ENCODE results near the gene SCT.

Gene SCT

DNA sequence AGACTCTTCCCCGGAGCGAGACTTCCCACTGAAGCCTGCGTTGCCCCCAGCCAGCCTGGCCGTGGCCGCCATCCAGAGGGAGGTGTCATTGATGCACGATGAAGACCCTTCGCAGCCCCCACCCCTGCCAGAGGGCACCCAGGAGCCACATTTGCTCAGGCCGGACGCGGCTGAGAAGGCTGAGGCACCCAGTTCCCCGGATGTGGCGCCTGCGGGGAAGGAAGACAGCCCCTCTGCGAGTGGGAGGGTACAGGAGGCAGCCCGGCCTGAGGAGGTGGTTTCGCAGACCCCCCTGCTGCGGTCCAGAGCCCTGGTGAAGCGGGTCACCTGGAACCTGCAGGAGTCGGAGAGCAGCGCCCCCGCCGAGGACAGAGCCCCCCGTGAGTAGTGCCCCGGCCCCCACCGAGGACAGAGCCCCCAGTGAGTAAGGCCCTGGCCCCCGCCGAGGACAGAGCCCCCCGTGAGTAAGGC is 17.6 kb downstream of the SCT start:
- DNase-seq: no peak

DNA sequence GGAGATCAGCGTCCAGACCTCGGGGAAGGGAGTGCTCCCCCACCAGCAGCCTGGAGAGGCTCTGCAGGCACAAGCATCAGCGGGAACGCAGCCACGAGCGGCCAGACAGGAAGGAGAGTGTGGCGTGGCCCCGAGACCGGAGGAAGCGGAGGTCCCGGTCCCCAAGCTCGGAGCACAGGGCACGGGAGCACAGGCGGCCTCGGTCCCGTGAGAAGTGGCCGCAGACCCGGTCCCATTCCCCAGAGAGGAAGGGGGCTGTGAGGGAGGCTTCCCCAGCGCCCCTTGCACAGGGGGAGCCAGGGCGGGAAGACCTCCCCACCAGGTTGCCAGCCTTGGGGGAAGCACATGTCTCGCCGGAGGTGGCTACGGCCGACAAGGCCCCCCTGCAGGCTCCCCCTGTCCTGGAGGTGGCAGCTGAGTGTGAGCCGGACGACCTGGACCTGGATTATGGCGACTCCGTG is 18.2 kb downstream of the SCT start:
- DNase-seq: no peak

DNA sequence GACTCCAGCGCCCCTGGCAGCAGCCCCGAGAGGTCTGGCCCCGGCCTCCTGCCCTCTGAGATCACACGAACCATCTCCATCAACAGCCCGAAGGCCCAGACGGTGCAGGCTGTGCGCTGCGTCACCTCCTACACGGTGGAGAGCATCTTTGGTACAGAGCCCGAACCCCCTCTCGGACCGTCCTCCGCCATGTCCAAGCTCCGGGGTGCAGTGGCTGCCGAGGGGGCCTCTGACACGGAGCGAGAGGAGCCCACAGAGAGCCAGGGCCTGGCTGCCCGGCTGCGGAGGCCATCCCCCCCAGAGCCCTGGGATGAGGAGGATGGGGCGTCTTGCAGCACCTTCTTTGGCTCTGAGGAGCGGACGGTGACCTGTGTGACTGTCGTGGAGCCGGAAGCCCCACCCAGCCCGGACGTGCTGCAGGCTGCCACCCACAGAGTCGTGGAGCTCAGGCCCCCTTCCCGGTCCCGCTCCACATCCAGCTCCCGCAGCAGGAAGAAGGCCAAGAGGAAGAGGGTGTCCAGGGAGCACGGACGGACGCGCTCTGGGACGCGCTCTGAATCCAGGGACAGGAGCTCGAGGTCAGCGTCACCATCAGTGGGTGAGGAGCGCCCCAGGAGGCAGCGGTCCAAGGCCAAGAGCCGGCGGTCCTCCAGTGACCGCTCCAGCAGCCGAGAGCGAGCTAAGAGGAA is 18.9 kb downstream of the SCT start:
- DNase-seq: no peak

DNA sequence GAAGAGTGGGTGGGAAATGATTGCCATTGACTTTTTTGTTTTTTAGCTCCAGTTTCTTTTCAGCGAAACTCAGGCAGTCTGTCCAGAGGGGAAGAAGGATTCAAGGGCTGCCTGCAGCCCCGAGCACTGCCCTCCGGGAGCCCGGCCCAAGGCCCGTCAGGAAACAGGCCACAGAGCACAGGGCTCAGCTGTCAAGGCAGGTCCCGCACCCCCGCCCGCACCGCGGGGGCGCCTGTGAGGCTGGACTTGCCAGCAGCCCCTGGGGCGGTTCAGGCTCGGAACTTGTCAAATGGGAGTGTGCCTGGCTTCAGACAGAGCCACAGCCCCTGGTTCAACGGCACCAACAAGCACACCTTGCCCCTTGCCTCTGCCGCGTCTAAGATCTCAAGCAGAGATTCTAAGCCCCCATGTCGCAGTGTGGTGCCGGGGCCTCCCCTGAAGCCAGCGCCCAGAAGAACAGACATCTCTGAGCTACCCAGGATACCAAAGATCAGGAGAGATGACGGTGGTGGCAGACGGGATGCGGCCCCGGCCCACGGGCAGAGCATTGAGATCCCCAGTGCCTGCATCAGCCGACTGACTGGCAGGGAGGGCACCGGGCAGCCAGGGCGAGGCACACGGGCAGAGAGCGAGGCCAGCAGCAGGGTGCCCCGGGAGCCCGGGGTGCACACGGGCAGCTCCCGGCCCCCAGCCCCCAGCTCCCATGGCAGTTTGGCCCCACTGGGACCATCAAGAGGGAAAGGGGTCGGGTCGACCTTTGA is 19.8 kb downstream of the SCT start:
- DNase-seq: no peak

DNA sequence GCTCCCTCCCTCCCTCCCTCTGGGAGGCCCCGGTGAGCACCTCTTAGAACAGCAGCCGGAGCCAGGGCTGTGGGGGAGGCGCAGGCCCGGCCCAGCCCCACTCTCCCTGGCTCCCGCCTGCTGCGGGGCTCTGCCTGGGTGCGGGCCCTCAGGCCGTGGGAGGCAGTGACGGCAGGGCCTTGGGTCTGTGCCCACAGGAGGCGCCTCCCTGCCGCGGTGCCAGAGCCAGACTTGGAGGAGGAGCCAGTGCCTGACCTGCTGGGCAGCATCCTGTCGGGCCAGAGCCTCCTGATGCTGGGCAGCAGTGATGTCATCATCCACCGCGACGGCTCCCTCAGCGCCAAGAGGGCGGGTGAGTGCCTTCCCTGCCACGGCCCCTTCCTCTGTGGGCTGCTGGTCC is 20.7 kb downstream of the SCT start:
- DNase-seq: no peak

DNA sequence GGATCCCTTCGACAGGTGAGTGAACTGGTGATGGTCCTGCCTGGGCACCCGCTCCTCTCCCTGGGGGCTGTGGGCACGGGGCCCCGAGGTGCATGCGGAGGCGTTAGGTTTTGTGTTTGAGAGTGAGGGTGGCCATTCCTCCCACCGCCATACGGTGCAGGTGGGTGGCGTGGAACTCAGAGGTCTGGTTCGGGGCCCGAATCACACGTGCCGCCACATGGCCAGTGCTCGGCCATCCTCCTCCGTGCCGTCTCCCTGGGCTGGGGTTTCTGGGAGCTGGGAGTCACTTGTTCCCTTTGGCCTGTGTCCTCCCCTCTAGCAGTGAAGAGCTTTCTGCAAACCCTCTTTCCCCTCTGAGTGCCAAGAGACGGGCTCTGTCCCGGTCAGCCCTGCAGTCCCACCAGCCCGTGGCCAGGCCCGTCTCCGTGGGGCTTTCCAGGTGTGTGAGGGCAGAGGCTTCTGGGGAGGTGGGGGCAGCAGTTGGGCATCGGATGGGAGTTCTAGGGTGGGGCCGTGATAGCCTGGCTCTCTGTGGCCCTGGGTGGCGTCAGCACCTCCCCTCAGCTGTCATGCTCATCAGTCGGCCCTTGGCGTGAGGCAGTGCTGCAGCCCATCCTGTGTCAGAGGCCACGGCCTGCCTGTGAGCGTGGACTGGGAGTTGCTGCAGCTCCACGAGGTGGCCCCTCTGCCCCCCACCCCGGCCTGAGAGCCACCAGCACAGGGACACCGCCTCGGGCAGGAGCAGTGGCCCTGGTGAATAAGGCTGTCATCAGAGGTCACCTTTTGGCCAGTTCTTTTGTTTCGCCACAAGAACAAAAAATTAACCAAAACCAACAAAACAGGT is 21.5 kb downstream of the SCT start:
- no peak for DNase-seq

DNA sequence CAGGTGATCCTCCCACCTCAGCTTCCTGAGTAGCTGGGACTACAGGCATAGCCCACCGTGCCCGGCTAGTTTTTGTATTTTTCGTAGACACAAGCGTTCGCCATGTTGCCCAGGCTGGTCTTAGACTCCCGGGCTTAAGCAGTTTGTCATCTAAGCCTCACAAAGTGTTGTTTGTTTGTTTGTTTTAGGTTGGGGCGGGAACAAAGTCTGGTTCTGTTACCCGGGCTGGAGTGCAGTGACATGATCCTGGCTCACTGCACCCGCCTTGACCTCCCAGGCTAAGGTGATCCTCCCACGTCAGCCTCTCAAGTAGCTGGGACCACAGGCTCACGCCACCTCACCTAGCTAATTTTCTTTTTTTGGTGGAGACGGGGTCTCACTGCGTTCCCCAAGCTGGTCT is 23.8 kb downstream of the SCT start:
- no peak for DNase-seq

DNA sequence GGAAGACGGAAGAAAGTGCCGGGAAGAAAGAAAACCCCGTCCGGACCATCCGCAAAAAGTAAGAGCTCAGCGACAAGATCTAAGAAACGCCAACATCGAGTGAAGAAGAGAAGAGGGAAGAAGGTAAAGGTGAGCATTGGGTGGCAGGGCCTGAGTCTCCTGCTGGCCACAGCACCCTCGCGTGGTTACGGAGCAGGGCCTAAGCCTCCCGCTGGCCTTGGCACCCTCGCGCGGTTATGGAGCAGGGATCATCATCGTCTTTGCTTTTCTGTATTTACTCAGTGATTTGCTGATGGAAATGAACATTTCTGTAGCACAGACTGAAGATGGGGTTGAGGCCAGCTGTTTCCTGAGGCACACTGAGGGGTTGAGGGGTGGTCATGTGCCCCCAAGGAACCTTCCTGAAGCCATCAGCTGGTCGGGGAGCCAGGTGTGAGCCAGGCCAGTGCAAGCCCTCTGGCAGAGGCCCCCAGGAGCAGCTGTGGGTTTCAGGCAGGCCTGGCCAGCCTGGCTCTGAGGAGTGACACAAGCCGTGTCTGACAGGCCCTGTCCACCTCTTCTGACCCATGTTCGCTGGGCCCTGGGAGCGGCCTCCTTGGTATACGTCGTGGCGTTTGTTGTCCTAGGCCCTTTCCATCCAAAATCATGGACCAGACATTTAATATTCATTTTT is 25.3 kb downstream of the SCT start:
- DNase-seq: no peak

DNA sequence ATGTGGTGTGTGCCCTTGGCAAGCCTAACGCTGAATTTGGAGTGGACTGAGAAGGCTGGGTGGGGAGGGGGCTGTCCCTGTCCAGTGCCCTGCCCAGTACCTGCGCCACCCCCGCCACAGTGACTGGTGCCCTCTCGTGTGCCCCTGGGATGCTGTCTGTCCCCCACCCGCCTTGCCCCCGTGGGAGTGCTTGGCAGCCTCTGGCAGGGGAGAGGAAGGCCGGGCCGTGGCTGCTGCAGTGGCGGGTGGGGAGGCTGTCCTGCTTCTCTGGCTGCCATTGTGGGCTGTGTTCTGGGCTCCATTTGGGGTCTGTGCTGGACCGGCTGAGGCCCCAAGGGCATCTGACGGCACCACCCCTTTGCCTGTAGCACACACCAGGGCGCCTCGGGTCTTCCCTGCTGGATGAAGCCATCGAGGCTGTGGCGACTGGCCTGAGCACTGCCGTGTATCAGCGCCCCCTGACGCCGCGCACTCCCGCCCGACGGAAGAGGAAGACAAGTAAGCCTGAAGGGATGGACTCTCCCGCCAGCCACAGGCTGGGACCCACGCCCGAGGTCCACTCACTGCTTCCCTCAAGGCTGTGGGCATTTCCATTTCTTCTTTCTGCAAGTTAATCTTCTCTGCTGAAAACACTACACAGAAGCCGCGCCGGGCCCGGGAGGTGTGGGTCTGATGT is 28.8 kb downstream of the SCT start:
- DNase-seq: no peak

DNA sequence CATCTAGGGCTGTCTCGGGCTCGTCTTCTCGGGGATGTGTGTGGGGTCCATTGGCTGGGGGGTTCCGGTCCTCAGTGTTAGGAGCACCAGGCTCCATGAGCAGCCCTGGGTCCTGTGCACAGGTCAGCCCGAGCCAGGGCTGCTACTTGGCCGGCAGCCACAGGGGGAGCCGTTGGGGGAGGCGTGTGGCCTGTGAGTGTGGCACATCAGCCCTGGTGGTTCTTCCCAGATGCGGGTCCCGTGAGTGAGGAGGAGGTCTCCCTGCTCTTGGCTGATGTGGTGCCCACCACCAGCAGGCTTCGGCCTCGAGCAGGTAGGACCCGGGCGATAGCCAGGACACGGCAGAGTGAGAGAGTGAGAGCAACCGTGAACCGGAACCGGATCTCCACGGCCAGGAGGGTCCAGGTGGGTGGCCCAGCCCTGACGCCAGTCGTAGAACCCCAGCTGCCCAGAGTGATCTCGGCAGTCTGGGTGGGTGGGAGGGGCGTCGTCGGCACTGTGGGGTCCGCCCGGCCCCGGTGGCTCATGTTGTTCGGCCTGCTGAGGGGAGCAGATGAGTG is 29.7 kb downstream of the SCT start:
- DNase-seq: no peak

DNA sequence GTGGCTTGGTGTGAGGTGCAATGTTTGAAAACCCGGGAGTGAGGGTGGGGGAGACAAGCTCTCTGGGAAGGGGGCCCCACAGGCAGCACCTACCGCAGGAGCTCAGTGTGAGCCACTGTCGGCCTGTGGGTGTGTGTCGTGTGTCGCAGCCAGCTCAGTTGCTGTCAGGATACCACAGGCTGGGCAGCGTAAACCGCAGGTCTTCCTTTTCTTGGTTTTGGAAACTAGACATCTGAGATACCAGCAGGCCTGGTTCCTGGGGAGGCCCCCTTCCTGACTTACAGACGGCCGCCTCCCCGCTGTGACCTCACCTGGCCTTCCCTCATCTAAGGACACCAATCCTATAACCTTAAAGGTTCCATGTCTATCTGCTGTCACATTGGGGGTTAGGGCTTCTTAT is 30.6 kb downstream of the SCT start:
- DNase-seq: no peak

DNA sequence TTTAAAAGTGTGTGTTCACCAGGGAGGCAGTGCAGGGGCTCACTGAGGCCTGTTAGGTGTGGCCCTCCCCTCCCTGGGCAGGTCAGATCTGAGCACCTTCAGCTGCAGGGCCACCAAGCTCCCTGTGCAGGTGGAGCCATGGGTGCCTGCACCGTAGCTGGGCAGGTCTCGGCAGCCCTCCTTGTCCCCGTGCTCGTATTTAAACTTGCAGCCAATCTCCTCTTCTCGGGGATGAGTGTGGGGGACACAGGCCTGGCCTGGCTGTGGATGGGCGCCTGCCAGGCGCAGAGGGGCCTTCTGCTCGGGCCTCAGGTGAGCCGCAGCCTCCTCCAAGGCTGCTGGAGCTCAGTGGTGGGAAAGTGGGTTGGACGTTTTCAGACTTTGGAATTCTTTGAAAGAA is 31.6 kb downstream of the SCT start:
- DNase-seq: no peak

DNA sequence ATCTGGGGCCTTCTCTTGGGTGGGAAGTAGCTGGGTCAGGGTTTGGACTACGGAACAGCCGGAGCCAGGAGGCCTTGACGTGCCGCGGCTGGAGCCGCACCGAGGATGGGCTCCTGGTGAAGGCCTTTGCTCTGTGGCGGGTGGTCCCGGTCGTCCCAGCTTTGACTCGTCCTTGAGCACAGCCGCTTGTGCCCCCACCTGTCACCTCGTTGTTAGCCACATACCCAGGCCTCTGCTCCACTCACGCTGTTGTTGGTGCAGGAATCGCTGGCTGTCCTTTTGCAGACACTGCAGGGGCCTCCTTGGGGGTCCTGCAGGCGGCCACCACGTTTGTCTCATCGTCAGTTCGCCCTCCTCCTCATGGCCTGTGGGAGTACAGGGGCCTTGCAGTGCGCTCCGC is 33.6 kb downstream of the SCT start:
- no peak for DNase-seq

DNA sequence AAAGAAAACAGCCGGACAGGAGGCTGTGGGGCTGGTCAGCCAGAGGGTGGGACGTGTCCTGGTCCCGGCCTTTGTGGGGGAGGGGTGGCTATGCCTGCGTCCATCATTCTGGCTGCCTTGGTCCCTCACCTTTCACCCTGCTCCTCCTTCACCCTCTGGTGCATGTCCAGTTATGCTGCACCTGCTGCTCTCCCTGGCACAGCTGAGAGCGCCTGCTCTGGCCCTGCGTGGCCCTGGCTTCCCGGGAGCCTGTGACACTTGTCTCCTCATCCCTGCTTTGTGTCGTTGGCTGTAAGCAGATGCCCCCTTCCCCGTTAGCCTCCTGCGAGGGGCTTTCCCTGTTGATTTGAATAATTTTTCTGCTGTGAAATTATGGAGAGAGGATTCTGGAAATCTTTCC is 34.1 kb downstream of the SCT start:
- DNase-seq: no peak

DNA sequence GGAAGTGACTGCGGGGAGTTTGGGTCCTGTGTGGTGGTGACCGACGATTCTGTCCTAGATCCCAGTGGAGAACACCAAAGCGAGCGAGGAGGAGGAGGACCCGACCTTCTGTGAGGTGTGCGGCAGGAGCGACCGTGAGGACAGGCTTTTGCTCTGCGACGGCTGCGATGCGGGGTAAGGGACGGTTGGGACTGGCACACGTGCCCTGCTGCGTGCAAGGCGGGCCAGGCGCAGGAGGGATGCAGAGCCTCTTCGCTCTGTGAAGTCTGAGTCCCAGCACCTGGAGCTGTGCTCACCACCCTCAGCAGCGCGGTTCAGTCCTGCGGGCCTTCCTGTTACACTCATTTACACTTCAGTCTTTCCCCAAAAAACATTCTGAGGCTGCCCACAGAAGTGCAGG is 34.5 kb downstream of the SCT start:
- DNase-seq: no peak

DNA sequence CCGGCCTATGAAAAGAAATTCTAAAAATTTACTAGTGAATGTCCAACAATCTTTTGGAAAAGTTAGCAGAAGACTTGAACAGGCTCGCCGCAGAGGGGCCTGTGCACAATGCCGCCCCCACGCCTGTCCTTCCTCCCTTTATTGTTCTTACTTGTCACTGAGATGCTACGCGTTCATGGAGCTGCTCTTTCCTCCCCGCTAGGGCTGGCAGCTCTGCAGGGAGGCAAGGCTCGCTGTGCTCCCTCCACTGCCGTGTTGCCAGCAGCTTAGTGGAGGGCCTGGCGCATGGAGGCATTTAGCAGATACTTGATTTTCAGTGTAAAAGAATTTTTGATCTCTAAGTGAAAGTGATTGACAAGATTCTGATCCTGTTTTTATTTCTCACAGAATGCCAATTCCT is 36.0 kb downstream of the SCT start:
- no peak for DNase-seq

DNA sequence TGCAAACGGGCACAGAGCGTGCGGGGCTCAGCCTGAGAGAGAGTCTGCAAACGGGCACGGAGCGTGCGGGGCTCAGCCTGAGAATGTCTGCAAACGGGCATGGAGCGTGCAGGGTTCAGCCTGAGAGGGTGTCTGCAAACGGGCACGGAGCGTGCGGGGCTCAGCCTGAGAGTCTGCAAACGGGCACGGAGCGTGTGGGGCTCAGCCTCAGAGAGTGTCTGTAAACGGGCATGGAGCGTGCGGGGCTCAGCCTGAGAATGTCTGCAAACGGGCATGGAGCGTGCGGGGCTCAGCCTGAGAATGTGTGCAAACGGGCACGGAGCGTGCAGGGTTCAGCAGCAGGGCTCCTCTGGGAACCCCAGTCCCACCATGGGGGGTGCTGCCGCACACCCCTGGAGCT is 37.2 kb downstream of the SCT start:
- DNase-seq: no peak

DNA sequence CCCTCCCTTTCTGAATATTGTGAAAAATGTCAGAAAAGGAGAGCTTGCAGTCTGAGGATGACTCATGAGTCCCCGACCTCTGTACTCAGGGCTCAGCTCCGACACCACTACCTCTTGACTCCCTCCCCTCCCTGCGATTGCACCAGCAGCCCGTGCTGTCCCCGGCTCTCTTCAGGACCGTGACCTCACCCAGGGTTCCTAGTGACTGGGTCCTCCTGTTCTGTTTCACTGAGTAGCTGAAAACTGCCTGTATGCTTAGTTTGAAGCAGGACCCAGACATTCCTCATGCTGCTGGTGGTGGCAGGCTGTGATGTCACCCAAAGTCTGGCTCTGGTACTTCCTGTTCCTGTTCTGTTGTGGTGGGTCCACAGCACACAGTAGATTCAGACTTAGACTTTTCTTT is 39.0 kb downstream of the SCT start:
- DNase-seq: no peak

DNA sequence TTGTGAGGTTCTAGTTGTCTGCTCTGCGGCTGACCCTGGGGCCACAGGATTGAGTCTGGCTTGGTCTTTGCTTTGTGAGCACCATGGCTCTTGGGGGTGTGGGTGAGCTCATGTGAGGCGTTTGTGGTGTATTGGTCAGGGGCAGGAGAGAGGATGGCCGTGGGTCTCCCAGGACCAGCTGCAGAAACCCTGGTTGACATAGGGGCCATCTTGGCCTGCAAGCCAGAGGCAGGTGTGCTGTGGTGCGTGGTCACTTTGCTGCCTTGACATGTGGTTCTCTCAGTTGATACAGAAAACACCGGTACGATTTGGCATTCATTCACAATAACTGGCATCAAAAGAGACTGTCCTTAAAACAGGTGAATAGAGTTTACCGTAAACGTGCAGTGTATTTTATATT is 39.4 kb downstream of the SCT start:
- no peak for DNase-seq

DNA sequence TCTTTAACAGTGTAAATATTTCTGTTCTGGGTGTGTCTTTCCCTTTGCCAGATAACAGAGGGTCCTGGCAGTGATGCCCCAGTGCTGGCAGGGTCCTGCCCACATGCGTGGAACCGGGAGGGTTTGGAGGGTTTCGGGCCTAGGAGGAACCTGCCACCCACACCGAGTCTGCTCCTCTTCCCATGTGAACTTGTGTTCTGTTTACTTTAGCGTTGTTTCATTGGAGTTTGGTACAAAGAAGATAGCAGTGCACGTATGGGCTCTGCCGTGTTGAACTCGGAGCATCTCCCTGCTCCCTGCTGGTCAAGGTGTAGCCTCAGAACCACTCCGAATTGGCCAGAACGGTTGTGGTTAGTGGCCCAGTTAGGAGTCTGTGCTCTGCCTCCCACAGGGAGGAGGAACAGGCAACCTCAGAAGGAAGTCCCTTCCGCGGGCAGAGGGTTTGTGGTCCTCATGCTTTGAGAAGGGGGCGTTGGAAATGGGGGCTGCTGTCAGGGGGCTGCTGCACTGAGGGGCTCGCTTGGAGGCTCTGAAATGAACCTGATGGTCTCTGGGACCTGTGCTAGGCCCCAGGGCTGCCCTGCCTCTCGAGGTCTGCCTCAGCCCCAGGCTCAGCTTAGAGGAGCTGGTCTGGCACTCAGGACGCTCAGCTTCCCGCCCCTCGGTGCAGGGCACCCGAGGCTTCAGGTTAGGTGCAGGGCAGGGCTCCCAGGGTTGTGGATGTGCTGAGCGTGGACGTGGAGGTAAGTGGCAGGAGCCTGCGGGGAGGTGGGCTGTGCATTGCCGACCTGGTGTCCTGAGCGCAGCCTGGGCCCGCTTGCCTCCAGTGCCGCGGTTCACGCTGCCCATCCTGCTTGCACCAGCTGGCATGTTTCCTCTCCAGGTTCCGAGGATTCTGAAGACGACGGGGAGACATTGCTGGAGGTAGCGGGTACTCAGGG is 40.3 kb downstream of the SCT start:
- no peak for DNase-seq

DNA sequence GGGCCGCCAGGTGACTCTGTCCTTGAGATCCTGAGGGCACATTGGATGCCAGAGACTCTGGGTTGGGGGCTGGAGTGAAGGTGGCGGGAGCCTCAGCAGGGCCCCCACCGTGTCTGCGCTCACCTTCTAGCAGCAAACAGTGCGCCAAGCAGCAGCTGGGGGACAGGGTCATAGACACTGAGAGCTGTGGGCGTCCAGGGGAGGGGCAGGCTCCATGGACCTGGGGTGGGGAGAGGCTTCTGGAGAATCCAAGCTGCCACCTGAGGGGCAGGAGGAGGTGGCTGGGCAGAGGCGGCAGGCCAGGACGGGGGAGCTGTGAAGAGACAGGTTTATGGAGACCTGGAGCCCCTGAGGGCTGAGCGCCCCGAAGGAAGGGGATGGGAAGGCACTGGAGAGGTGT is 42.7 kb downstream of the SCT start:
- DNase-seq: no peak

Measured in SW 1271 (cell line).